K562 (cell line): ENCODE results near the gene PPP1R10. TPM values are rescaled to one million over a fixed set of nuclear protein-coding genes. Genes with fewer than 3 reads are reported as not detected.

ENCODE experiments used
- ATAC-seq: fragments of 200-7000 bp; cut with Tn5 transposase; 3 replicates; pipeline ENCODE4 v1.9.1; 2020; ENCODE audit warnings: moderate library complexity
- BruUV-seq: library from RNA; stranded (reverse); fragments of 400-500 nt; replicated peaks from 2 replicates; lab custom pipeline; 2021; lab: Mats Ljungman, UMichigan
- CTCF ChIA-PET: fragments of 300-600 bp; formaldehyde crosslinking; extraction: SDS; loops from one replicate; lab custom pipeline; 2021; ENCODE audit warnings: low intra/inter-chr PET ratio; lab: Yijun Ruan, JAX
- POLR2A ChIA-PET: fragments of 300-600, 350-650 bp; sonication (Branson Sonifier 250); formaldehyde crosslinking; extraction: SDS; loops from one replicate; lab custom pipeline; 2021; ENCODE audit warnings: antibody characterized with exemption, inconsistent platforms; lab: Yijun Ruan, JAX
- DNase-seq, 4 experiments: peaks; one replicate each; pipeline versions ENCODE4 v3.0.0 to v3.0.0-alpha.2; 2011 to 2018; ENCODE audit warnings: low spot score in 3 of 4, mixed read lengths in 3 of 4; ENCODE audit errors: extremely low read depth in 1 of 4
- FAIRE-seq: peaks from 2 replicates; lab custom pipeline; 2011; peaks lifted over from hg19 to GRCh38; lab: Jason Lieb, UNC
- H2AFZ ChIP-seq: 2 replicates; pipeline ENCODE4 v1.6.0; 2011; ENCODE audit warnings: low read depth, low read length, control low read depth, inconsistent platforms
- H3K27ac ChIP-seq: fragments of 200-600 bp; 3 replicates; pipeline ENCODE4 v1.8.0; 2011; ENCODE audit warnings: low read depth, mild to moderate bottlenecking, control low read depth, inconsistent platforms, low read length, moderate library complexity, mixed read lengths; ENCODE audit errors: extremely low read depth
- H3K27me3 ChIP-seq, 2 experiments: fragments of 300-600 bp in 1 of 2; 2 replicates in 1 of 2; 3 replicates in 1 of 2; pipeline versions ENCODE4 v1.6.0 to v1.8.0; 2011; ENCODE audit warnings: inconsistent platforms in 2 of 2, low read length in 2 of 2, mild to moderate bottlenecking in 1 of 2, mixed read lengths in 1 of 2, moderate library complexity in 1 of 2; ENCODE audit not compliant: control insufficient read depth in 2 of 2, insufficient read depth in 2 of 2
- H3K36me3 ChIP-seq: fragments of 300-600 bp; 3 replicates; pipeline ENCODE4 v1.8.0; 2011; ENCODE audit warnings: mild to moderate bottlenecking, low read length, inconsistent platforms; ENCODE audit not compliant: control insufficient read depth, insufficient read depth
- H3K4me1 ChIP-seq, 2 experiments: fragments of 200-600 bp in 1 of 2; replicated peaks in 1 of 2; 2 replicates in 1 of 2; 3 replicates in 1 of 2; pipeline versions ENCODE4 v1.5.1 to v1.8.0; 2011; ENCODE audit warnings: inconsistent platforms in 2 of 2, low read length in 2 of 2, mild to moderate bottlenecking in 1 of 2, mixed read lengths in 1 of 2, moderate library complexity in 1 of 2; ENCODE audit not compliant: control insufficient read depth in 2 of 2, insufficient read depth in 2 of 2
- H3K4me2 ChIP-seq: 2 replicates; pipeline ENCODE4 v1.6.1; 2011; ENCODE audit warnings: low read length, control low read depth, inconsistent platforms, mixed read lengths; ENCODE audit not compliant: insufficient read depth
- H3K4me3 ChIP-seq: fragments of 200-600 bp; sonication (generic), shearing (Covaris generic); 2 replicates; pipeline ENCODE4 v1.5.1; 2016; ENCODE audit warnings: control low read depth, inconsistent platforms
- H3K79me2 ChIP-seq: fragments of 200-600 bp; 3 replicates; pipeline ENCODE4 v1.8.0; 2011; ENCODE audit warnings: low read length, inconsistent platforms; ENCODE audit not compliant: control insufficient read depth, insufficient read depth
- H3K9ac ChIP-seq, 2 experiments: 2 replicates each; pipeline versions ENCODE4 v1.6.0 to v1.6.1; 2011; ENCODE audit warnings: low read depth in 2 of 2, low read length in 2 of 2, control low read depth in 1 of 2, inconsistent platforms in 1 of 2, mild to moderate bottlenecking in 1 of 2, mixed read lengths in 1 of 2; ENCODE audit not compliant: insufficient read depth in 1 of 2
- H3K9me1 ChIP-seq: one replicate; pipeline ENCODE4 v1.6.0; 2011; ENCODE audit warnings: inconsistent platforms, mild to moderate bottlenecking, low read length, moderate library complexity; ENCODE audit not compliant: control insufficient read depth, insufficient read depth
- H3K9me3 ChIP-seq: replicated peaks from 2 replicates; pipeline ENCODE4 v1.5.1; 2011; ENCODE audit warnings: low read depth, low read length, inconsistent platforms; ENCODE audit not compliant: control insufficient read depth, insufficient read depth
- H4K20me1 ChIP-seq: replicated peaks from 2 replicates; pipeline ENCODE4 v1.6.1; 2011; ENCODE audit warnings: low read length, inconsistent platforms, mixed read lengths; ENCODE audit not compliant: control insufficient read depth, insufficient read depth
- CC2D1A ChIP-seq: fragments of 450-650 bp; IDR thresholded peaks from 2 replicates; pipeline ENCODE4 v1.6.1; 2017; ENCODE audit warnings: mild to moderate bottlenecking
- CHCHD3 ChIP-seq: fragments of 250-450 bp; sonication (Bioruptor Pico); IDR thresholded peaks from 2 replicates; pipeline ENCODE4 v2.1.2; 2022; ENCODE audit warnings: mild to moderate bottlenecking
- CHD1 ChIP-seq: fragments of 200-600 bp; sonication (generic); IDR thresholded peaks from one replicate; pipeline ENCODE4 v1.6.1; 2012; ENCODE audit warnings: mild to moderate bottlenecking, moderate library complexity, low read length, inconsistent platforms
- EWSR1 ChIP-seq: fragments of 450-650 bp; IDR thresholded peaks from 2 replicates; pipeline ENCODE4 v1.6.1; 2018; ENCODE audit warnings: borderline replicate concordance, mild to moderate bottlenecking, low read depth, moderate library complexity; ENCODE audit not compliant: partially characterized antibody
- GABPB1 ChIP-seq: sonication (generic); formaldehyde crosslinking; IDR thresholded peaks from 2 replicates; pipeline ENCODE4 v1.8.0; 2022; ENCODE audit warnings: mild to moderate bottlenecking, missing genetic modification reagents
- GTF2F1 ChIP-seq: IDR thresholded peaks from 2 replicates; pipeline ENCODE4 v1.6.1; 2011; ENCODE audit warnings: low read depth, low read length, improper control_type of control experiment
- KLF6 ChIP-seq: fragments of 250-450 bp; sonication (Bioruptor Pico); IDR thresholded peaks from 2 replicates; pipeline ENCODE4 v1.4.0; 2020; ENCODE audit warnings: mild to moderate bottlenecking, moderate library complexity, borderline replicate concordance
- PHB2 ChIP-seq: fragments of 450-650 bp; IDR thresholded peaks from 2 replicates; pipeline ENCODE4 v1.6.1; 2017; ENCODE audit warnings: low read depth
- SETDB1 ChIP-seq: IDR thresholded peaks from one replicate; pipeline ENCODE4 v1.6.1; 2012; ENCODE audit warnings: low read length, control low read depth, inconsistent platforms
- TCF3 ChIP-seq: sonication (generic); formaldehyde crosslinking; IDR thresholded peaks from 2 replicates; pipeline ENCODE4 v1.4.0; 2020; ENCODE audit warnings: mild to moderate bottlenecking, missing genetic modification reagents
- WGBS: fragments of 100-300 bp; shearing (Covaris generic); methylation state at CpG from one replicate; pipeline ENCODE4 v1.1.6; 2016; ENCODE audit warnings: low coverage, mixed read lengths; ENCODE audit not compliant: insufficient coverage; ENCODE audit errors: missing lambda C conversion rate; 5-methylcytosine and 5-hydroxymethylcytosine counted together
- in situ Hi-C: fragments of 300-500 bp; cut with MboI; formaldehyde crosslinking; loops from 4 replicates; pipeline ENCODE4 v1.15.0; 2018; ENCODE audit warnings: inconsistent platforms, mixed read lengths
- intact Hi-C: fragments of 100-400 bp; cut with micrococcal nuclease; formaldehyde crosslinking; loops from 2 replicates; pipeline ENCODE4 v1.14.2; 2022
- polyA plus RNA-seq, 8 experiments: library from polyadenylated mRNA; depleted of rRNA in 4 of 8; stranded (reverse) in 5 of 8; unstranded in 3 of 8; fragments of >200 nt; fragmentation: Nextera tagmentation in 2 of 8; fragmentation: Illumina TruSeq in 1 of 8; extraction: Ambion mirVana in 2 of 8; extraction: Trizol in 1 of 8; gene quantifications; 2 replicates each; pipeline versions ENCODE4 v1.2.1 to v1.2.3, GENCODE V29; 2011 to 2014; ENCODE audit warnings: inconsistent platforms in 1 of 8, missing spikeins in 1 of 8
- total RNA-seq, 7 experiments: library from RNA; depleted of rRNA in 6 of 7; stranded (reverse); fragments of >200 nt in 6 of 7; fragmentation: Illumina TruSeq in 2 of 7; extraction: Trizol in 2 of 7; gene quantifications; 2 replicates each; pipeline versions ENCODE4 v1.2.1 to v1.2.3, GENCODE V29; 2011 to 2021; ENCODE audit warnings: low replicate concordance in 1 of 7
- TF ChIP-seq, protein P1 (sequence below): sonication (generic); formaldehyde crosslinking; IDR thresholded peaks from 2 replicates; pipeline ENCODE4 v1.8.1; 2023; ENCODE audit warnings: mild to moderate bottlenecking, missing genetic modification reagents, moderate library complexity
- TF ChIP-seq, protein P2 (sequence below): fragments of 250-450 bp; sonication (Bioruptor Pico); IDR thresholded peaks from 2 replicates; pipeline ENCODE4 v1.5.0; 2020; ENCODE audit warnings: mild to moderate bottlenecking, borderline replicate concordance
- TF ChIP-seq, protein P3 (sequence below): sonication (generic); formaldehyde crosslinking; IDR thresholded peaks from 2 replicates; pipeline ENCODE4 v1.8.0; 2023; ENCODE audit warnings: missing genetic modification reagents, mild to moderate bottlenecking, borderline replicate concordance

The PPP1R10 gene
- total and polyA plus RNA-seq, 9 of the 15 experiments (the other 6 are each of a cell fraction or from before 2014, with no cell fraction given), result 14.1 to 65.5 (median 32.6) TPM

DNA sequence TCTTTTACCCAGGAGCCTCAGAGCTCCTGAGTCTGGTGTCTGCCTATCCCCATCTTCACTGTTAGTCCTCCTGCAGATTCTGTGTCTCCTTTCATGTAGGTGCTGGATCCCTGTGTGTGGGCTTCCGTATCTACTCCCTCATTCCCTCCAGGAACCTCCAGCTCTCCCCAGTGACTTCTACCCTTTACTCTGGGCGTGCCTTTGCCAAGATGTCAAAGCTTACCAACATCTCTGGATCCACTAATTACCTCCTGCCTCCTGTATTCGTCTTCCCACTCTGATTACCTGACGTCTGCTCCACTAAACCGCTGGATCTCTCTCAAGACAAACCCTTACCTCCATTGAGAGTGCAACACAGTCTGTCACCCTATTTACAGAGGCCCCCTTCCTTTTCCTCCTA lies 27.7 kb upstream of the PPP1R10 start (continued):
- TF ChIP-seq, protein P1, sequence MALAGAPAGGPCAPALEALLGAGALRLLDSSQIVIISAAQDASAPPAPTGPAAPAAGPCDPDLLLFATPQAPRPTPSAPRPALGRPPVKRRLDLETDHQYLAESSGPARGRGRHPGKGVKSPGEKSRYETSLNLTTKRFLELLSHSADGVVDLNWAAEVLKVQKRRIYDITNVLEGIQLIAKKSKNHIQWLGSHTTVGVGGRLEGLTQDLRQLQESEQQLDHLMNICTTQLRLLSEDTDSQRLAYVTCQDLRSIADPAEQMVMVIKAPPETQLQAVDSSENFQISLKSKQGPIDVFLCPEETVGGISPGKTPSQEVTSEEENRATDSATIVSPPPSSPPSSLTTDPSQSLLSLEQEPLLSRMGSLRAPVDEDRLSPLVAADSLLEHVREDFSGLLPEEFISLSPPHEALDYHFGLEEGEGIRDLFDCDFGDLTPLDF, result no peak
- TF ChIP-seq KLF6 (CRISPR knock-in tag) (no peak), GTF2F1 (no peak), SETDB1 (no peak)

DNA sequence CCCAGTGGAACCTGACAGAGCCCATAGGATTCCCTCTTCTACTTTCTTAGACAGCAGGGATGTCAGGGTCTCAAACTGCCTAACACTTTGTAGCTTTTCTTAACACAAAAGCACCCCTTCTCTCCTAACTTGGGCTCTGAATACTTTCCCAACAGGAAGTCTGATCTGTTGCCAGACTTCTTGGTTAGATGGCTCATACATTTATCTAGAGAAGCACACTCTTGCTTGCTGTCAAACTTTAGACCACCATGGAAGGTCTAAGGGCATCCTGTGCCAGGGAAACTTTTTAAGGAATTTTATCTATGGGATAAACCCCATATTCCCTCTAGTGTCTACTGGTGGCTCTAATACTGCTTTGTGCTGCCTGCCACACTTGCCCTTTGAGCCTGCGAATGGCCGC lies 26.6 kb upstream of the PPP1R10 start:
- peaks cover 15 to 29% of the 10 kb centered on the region in 2 experiments for H3K4me1 ChIP-seq
- intact Hi-C loops (no loop called here), in situ Hi-C loops (no loop called here)
- no peaks in the 10 kb centered on the region for H3K9me1 ChIP-seq
- WGBS, result 94% methylated on average over 2 of the region's 2 CpGs
- no peaks in the 10 kb centered on the region for H4K20me1 ChIP-seq
- no peak overlapping the region for H3K27ac ChIP-seq
- peak overlapping the region in 1 of 2 experiments; percentile 7; a peak in 1 of 4 replicates for H3K9ac ChIP-seq
- no peak overlapping the region for H3K4me2 ChIP-seq
- no peak for DNase-seq
- BruUV-seq, result no TSS peak
- H3K4me3 ChIP-seq, result no peak overlapping the region
- no peak for ATAC-seq
- ChIA-PET CTCF (no interaction called here), POLR2A (interaction anchor here (0.7 to 3.9 kb wide), 5 partner anchors 9 to 81 kb away, joined by 3 to 46 read pairs (median 3); no protein-coding TSS in a partner anchor)
- FAIRE-seq, result no peak
- H3K27me3 ChIP-seq, result no peaks in the 10 kb centered on the region
- H3K9me3 ChIP-seq, result no peaks in the 10 kb centered on the region; the same call in 1 of the 2 replicates
- H3K79me2 ChIP-seq, result peaks cover 32% of the 10 kb centered on the region
- peaks cover 21% of the 10 kb centered on the region for H3K36me3 ChIP-seq
- H2AFZ ChIP-seq, result no peak overlapping the region
- TF ChIP-seq CHD1 (no peak), TCF3 (CRISPR knock-in tag) (no peak), EWSR1 (no peak), PHB2 (no peak), CC2D1A (no peak), CHCHD3 (no peak), GABPB1 (CRISPR knock-in tag) (no peak)
- TF ChIP-seq, protein P2, sequence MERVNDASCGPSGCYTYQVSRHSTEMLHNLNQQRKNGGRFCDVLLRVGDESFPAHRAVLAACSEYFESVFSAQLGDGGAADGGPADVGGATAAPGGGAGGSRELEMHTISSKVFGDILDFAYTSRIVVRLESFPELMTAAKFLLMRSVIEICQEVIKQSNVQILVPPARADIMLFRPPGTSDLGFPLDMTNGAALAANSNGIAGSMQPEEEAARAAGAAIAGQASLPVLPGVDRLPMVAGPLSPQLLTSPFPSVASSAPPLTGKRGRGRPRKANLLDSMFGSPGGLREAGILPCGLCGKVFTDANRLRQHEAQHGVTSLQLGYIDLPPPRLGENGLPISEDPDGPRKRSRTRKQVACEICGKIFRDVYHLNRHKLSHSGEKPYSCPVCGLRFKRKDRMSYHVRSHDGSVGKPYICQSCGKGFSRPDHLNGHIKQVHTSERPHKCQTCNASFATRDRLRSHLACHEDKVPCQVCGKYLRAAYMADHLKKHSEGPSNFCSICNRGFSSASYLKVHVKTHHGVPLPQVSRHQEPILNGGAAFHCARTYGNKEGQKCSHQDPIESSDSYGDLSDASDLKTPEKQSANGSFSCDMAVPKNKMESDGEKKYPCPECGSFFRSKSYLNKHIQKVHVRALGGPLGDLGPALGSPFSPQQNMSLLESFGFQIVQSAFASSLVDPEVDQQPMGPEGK, result no peak
- TF ChIP-seq, protein P3, sequence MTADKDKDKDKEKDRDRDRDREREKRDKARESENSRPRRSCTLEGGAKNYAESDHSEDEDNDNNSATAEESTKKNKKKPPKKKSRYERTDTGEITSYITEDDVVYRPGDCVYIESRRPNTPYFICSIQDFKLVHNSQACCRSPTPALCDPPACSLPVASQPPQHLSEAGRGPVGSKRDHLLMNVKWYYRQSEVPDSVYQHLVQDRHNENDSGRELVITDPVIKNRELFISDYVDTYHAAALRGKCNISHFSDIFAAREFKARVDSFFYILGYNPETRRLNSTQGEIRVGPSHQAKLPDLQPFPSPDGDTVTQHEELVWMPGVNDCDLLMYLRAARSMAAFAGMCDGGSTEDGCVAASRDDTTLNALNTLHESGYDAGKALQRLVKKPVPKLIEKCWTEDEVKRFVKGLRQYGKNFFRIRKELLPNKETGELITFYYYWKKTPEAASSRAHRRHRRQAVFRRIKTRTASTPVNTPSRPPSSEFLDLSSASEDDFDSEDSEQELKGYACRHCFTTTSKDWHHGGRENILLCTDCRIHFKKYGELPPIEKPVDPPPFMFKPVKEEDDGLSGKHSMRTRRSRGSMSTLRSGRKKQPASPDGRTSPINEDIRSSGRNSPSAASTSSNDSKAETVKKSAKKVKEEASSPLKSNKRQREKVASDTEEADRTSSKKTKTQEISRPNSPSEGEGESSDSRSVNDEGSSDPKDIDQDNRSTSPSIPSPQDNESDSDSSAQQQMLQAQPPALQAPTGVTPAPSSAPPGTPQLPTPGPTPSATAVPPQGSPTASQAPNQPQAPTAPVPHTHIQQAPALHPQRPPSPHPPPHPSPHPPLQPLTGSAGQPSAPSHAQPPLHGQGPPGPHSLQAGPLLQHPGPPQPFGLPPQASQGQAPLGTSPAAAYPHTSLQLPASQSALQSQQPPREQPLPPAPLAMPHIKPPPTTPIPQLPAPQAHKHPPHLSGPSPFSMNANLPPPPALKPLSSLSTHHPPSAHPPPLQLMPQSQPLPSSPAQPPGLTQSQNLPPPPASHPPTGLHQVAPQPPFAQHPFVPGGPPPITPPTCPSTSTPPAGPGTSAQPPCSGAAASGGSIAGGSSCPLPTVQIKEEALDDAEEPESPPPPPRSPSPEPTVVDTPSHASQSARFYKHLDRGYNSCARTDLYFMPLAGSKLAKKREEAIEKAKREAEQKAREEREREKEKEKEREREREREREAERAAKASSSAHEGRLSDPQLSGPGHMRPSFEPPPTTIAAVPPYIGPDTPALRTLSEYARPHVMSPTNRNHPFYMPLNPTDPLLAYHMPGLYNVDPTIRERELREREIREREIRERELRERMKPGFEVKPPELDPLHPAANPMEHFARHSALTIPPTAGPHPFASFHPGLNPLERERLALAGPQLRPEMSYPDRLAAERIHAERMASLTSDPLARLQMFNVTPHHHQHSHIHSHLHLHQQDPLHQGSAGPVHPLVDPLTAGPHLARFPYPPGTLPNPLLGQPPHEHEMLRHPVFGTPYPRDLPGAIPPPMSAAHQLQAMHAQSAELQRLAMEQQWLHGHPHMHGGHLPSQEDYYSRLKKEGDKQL (CRISPR knock-in tag), result no peak
